SK-N-SH (cell line): ENCODE measurements around the gene SSBP2. TPM values are rescaled to one million over a fixed set of nuclear protein-coding genes. Genes with fewer than 3 reads are reported as not detected.

Experiments used
- CTCF ChIA-PET: fragments of 300-600, 350-600 bp; formaldehyde crosslinking; extraction: SDS; loops from one replicate; lab custom pipeline; 2021; lab: Yijun Ruan, JAX
- POLR2A ChIA-PET: fragments of 350-600 bp; sonication (Branson Sonifier 250); formaldehyde crosslinking; extraction: SDS; loops from one replicate; lab custom pipeline; 2020; ENCODE audit warnings: antibody characterized with exemption, inconsistent platforms; lab: Yijun Ruan, JAX
- DNase-seq: peaks from one replicate; pipeline ENCODE4 v3.0.0; 2012
- H2AFZ ChIP-seq: fragments of 200-600 bp; sonication (generic); 2 replicates; pipeline ENCODE4 v1.8.1; 2016; ENCODE audit warnings: antibody characterized with exemption, mild to moderate bottlenecking, low read depth
- H3F3A ChIP-seq: fragments of 200-600 bp; sonication (generic); replicated peaks from 2 replicates; pipeline ENCODE3; 2016; ENCODE audit warnings: antibody characterized with exemption, mild to moderate bottlenecking; ENCODE audit not compliant: insufficient read depth
- H3K27ac ChIP-seq, 2 experiments: fragments of 200-500 bp in 1 of 2; fragments of 200-600 bp in 1 of 2; sonication (Bioruptor generic) in 1 of 2; sonication (generic), shearing (Covaris generic) in 1 of 2; 2 replicates each; pipeline versions ENCODE4 v1.5.1 to v1.6.1; 2014 to 2016; ENCODE audit warnings: low read depth in 2 of 2, inconsistent platforms in 1 of 2, low read length in 1 of 2, mild to moderate bottlenecking in 1 of 2, mixed read lengths in 1 of 2
- H3K27me3 ChIP-seq: fragments of 200-600 bp; sonication (generic), shearing (Covaris generic); 2 replicates; pipeline ENCODE4 v1.6.1; 2016; ENCODE audit warnings: mixed run types; ENCODE audit not compliant: insufficient read depth
- H3K36me3 ChIP-seq, 2 experiments: fragments of 200-500 bp in 1 of 2; fragments of 200-600 bp in 1 of 2; sonication (Bioruptor generic) in 1 of 2; sonication (generic) in 1 of 2; replicated peaks in 1 of 2; 2 replicates each; pipeline versions ENCODE3 to v1.5.1; 2014 to 2016; ENCODE audit warnings: low read length in 1 of 2, mild to moderate bottlenecking in 1 of 2; ENCODE audit not compliant: insufficient read depth in 2 of 2, control insufficient read depth in 1 of 2
- H3K4me1 ChIP-seq, 2 experiments: fragments of 200-500 bp in 1 of 2; fragments of 200-600 bp in 1 of 2; sonication (Bioruptor generic) in 1 of 2; sonication (generic), shearing (Covaris generic) in 1 of 2; 2 replicates each; pipeline versions ENCODE4 v1.5.1 to v1.6.1; 2014 to 2016; ENCODE audit warnings: low read depth in 1 of 2, low read length in 1 of 2, mixed run types in 1 of 2; ENCODE audit not compliant: insufficient read depth in 2 of 2, control insufficient read depth in 1 of 2
- H3K4me2 ChIP-seq: fragments of 200-600 bp; sonication (generic), shearing (Covaris generic); 2 replicates; pipeline ENCODE4 v1.6.1; 2017; ENCODE audit warnings: mixed run types
- H3K4me3 ChIP-seq, 2 experiments: fragments of 200-500 bp in 1 of 2; fragments of 200-600 bp in 1 of 2; sonication (Bioruptor generic) in 1 of 2; sonication (generic), shearing (Covaris generic) in 1 of 2; 2 replicates each; pipeline versions ENCODE4 v1.5.1 to v1.8.1; 2014 to 2016; ENCODE audit warnings: low read depth in 2 of 2, inconsistent platforms in 1 of 2, low read length in 1 of 2, mild to moderate bottlenecking in 1 of 2, mixed read lengths in 1 of 2, moderate library complexity in 1 of 2
- H3K79me2 ChIP-seq: fragments of 200-600 bp; sonication (generic); 2 replicates; pipeline ENCODE4 v1.8.1; 2017; ENCODE audit warnings: mild to moderate bottlenecking; ENCODE audit not compliant: insufficient read depth
- H3K9ac ChIP-seq: fragments of 200-600 bp; sonication (generic); 2 replicates; pipeline ENCODE4 v1.6.1; 2017; ENCODE audit warnings: mixed run types
- H3K9me2 ChIP-seq: fragments of 200-600 bp; sonication (generic); 2 replicates; pipeline ENCODE4 v1.6.1; 2017; ENCODE audit warnings: mixed run types
- H3K9me3 ChIP-seq: fragments of 200-600 bp; sonication (generic); 2 replicates; pipeline ENCODE4 v1.6.1; 2017; ENCODE audit warnings: mixed run types, mild to moderate bottlenecking, moderate library complexity
- H4K20me1 ChIP-seq: fragments of 200-600 bp; sonication (generic); 2 replicates; pipeline ENCODE4 v1.6.1; 2017; ENCODE audit warnings: mild to moderate bottlenecking, mixed run types; ENCODE audit not compliant: insufficient read depth
- EP300 ChIP-seq, 2 experiments: IDR thresholded peaks; 2 replicates each; pipeline versions ENCODE4 v1.4.0 to v1.6.1; 2012; ENCODE audit warnings: borderline replicate concordance in 1 of 2, low read depth in 1 of 2, low read length in 1 of 2
- EZH2phosphoT487 ChIP-seq: fragments of 200-600 bp; sonication (generic); IDR thresholded peaks from 2 replicates; pipeline ENCODE4 v1.6.1; 2017; ENCODE audit warnings: low read depth, mixed run types, mild to moderate bottlenecking, antibody characterized with exemption, moderate library complexity, borderline replicate concordance
- FOXM1 ChIP-seq: IDR thresholded peaks from 2 replicates; pipeline ENCODE4 v1.4.0; 2012; ENCODE audit warnings: low read depth, mild to moderate bottlenecking
- GABPA ChIP-seq: IDR thresholded peaks from 2 replicates; pipeline ENCODE4 v1.4.0; 2012; ENCODE audit warnings: low read depth, mild to moderate bottlenecking
- GATA2 ChIP-seq: sonication (generic); formaldehyde crosslinking; IDR thresholded peaks from 2 replicates; pipeline ENCODE4 v1.5.0; 2020; ENCODE audit warnings: mild to moderate bottlenecking, missing genetic modification reagents
- JUND ChIP-seq: IDR thresholded peaks from 2 replicates; pipeline ENCODE4 v1.4.0; 2012
- MEF2A ChIP-seq: IDR thresholded peaks from 2 replicates; pipeline ENCODE4 v1.4.0; 2012; ENCODE audit warnings: low read depth, borderline replicate concordance
- POLR2AphosphoS5 ChIP-seq: IDR thresholded peaks from 2 replicates; pipeline ENCODE4 v1.6.1; 2012; ENCODE audit warnings: low read depth, low read length
- RCOR1 ChIP-seq: fragments of 150-350 bp; IDR thresholded peaks from 2 replicates; pipeline ENCODE4 v1.6.1; 2017; ENCODE audit warnings: antibody characterized with exemption, low read length
- SIN3A ChIP-seq: IDR thresholded peaks from 2 replicates; pipeline ENCODE4 v1.6.1; 2012; ENCODE audit warnings: low read depth, mild to moderate bottlenecking, low read length, moderate library complexity, borderline replicate concordance
- TAF1 ChIP-seq: IDR thresholded peaks from 2 replicates; pipeline ENCODE4 v1.6.1; 2012; ENCODE audit warnings: low read depth, mild to moderate bottlenecking, low read length, moderate library complexity, borderline replicate concordance
- TCF12 ChIP-seq: IDR thresholded peaks from 2 replicates; pipeline ENCODE4 v1.4.0; 2012
- TEAD4 ChIP-seq: IDR thresholded peaks from 2 replicates; pipeline ENCODE4 v1.4.0; 2012; ENCODE audit warnings: mild to moderate bottlenecking, borderline replicate concordance; ENCODE audit not compliant: insufficient read depth
- WGBS: methylation state at CpG from one replicate; pipeline ENCODE4 v1.1.6; 2017; ENCODE audit warnings: low lambda C conversion rate; 5-methylcytosine and 5-hydroxymethylcytosine counted together
- polyA plus RNA-seq, 3 experiments: library from polyadenylated mRNA; depleted of rRNA; stranded (reverse); fragments of >200 nt; gene quantifications; 2 replicates each; pipeline ENCODE4 v1.2.3, GENCODE V29; 2012
- TF ChIP-seq, protein P1 (sequence below): IDR thresholded peaks from 2 replicates; pipeline ENCODE4; 2012
- TF ChIP-seq, protein P2 (sequence below): fragments of 200-600 bp; sonication (generic); IDR thresholded peaks from 2 replicates; pipeline ENCODE4 v1.6.1; 2017; ENCODE audit warnings: antibody characterized with exemption, mild to moderate bottlenecking, moderate library complexity
- TF ChIP-seq, protein P3 (sequence below): IDR thresholded peaks from 2 replicates; pipeline ENCODE4 v1.4.0; 2012; ENCODE audit warnings: low read depth, borderline replicate concordance

SSBP2 gene
- polyA plus RNA-seq, 1 of the 3 experiments (the other 2 are of a cell fraction): 35.3 TPM

DNA sequence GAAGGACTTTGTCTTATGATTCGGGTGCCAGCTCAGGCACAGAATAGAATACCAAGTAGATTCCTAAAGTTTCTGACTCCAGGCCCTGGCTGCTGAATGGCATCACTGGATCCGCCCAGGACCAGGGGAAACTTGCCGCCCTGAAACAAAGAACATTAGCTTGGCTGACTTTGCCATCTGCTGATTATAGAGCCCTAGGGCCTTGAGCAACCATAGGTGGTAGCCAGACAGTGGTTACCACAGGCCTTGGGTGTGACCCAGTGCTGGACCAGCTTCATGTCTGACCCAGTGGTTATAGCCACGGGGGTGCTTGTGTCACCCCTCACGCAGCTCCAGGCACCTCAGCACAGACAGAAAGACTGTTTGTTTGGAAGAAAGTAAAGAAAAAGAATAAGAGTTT lies 62.7 kb downstream of the SSBP2 start:
- ChIA-PET POLR2A (no interaction called here), CTCF (interaction anchor here (0.6 kb wide), 1 partner anchor 11 kb away, joined by 3 read pairs; no protein-coding TSS in a partner anchor)
- 94% methylated on average over 5 of the region's 5 CpGs for WGBS
- H3K4me3 ChIP-seq: no peak overlapping the region
- no peaks in the 10 kb centered on the region; the same call in 1 of the 2 replicates for H4K20me1 ChIP-seq
- no peaks in the 10 kb centered on the region for H3F3A ChIP-seq
- no peaks in the 10 kb centered on the region for H3K27me3 ChIP-seq
- peaks cover 23% of the 10 kb centered on the region for H3K79me2 ChIP-seq
- H2AFZ ChIP-seq: no peak overlapping the region
- no peak for DNase-seq
- H3K9me3 ChIP-seq: peaks cover 22% of the 10 kb centered on the region; the same call in 1 of the 2 replicates
- no peak overlapping the region for H3K27ac ChIP-seq
- H3K4me1 ChIP-seq: no peaks in the 10 kb centered on the region
- TF ChIP-seq TCF12 (no peak), TEAD4 (no peak), POLR2AphosphoS5 (no peak), RCOR1 (no peak), SIN3A (no peak), EP300 (IDR thresholded peaks at IDR 0.05; ENCODE audit: borderline replicate concordance in 1 of 2, low read depth in 1 of 2, low read length in 1 of 2) (no peak), GABPA (no peak), GATA2 (CRISPR knock-in tag) (no peak), FOXM1 (no peak), MEF2A (no peak), EZH2phosphoT487 (no peak), TAF1 (no peak), JUND (no peak)
- TF ChIP-seq, protein P1, sequence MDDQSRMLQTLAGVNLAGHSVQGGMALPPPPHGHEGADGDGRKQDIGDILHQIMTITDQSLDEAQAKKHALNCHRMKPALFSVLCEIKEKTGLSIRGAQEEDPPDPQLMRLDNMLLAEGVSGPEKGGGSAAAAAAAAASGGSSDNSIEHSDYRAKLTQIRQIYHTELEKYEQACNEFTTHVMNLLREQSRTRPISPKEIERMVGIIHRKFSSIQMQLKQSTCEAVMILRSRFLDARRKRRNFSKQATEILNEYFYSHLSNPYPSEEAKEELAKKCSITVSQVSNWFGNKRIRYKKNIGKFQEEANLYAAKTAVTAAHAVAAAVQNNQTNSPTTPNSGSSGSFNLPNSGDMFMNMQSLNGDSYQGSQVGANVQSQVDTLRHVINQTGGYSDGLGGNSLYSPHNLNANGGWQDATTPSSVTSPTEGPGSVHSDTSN: no peak
- TF ChIP-seq, protein P2, sequence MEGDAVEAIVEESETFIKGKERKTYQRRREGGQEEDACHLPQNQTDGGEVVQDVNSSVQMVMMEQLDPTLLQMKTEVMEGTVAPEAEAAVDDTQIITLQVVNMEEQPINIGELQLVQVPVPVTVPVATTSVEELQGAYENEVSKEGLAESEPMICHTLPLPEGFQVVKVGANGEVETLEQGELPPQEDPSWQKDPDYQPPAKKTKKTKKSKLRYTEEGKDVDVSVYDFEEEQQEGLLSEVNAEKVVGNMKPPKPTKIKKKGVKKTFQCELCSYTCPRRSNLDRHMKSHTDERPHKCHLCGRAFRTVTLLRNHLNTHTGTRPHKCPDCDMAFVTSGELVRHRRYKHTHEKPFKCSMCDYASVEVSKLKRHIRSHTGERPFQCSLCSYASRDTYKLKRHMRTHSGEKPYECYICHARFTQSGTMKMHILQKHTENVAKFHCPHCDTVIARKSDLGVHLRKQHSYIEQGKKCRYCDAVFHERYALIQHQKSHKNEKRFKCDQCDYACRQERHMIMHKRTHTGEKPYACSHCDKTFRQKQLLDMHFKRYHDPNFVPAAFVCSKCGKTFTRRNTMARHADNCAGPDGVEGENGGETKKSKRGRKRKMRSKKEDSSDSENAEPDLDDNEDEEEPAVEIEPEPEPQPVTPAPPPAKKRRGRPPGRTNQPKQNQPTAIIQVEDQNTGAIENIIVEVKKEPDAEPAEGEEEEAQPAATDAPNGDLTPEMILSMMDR: no peak
- TF ChIP-seq, protein P3, sequence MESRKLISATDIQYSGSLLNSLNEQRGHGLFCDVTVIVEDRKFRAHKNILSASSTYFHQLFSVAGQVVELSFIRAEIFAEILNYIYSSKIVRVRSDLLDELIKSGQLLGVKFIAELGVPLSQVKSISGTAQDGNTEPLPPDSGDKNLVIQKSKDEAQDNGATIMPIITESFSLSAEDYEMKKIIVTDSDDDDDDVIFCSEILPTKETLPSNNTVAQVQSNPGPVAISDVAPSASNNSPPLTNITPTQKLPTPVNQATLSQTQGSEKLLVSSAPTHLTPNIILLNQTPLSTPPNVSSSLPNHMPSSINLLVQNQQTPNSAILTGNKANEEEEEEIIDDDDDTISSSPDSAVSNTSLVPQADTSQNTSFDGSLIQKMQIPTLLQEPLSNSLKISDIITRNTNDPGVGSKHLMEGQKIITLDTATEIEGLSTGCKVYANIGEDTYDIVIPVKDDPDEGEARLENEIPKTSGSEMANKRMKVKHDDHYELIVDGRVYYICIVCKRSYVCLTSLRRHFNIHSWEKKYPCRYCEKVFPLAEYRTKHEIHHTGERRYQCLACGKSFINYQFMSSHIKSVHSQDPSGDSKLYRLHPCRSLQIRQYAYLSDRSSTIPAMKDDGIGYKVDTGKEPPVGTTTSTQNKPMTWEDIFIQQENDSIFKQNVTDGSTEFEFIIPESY: no peak
- no peak overlapping the region for H3K9ac ChIP-seq
- H3K4me2 ChIP-seq: no peak overlapping the region
- no peaks in the 10 kb centered on the region for H3K9me2 ChIP-seq
- peaks cover 0 to 18% of the 10 kb centered on the region in 2 experiments for H3K36me3 ChIP-seq
